Caki2 (cell line): ENCODE data around the gene ATP2A2. TPM values are rescaled to one million over a fixed set of nuclear protein-coding genes. Genes with fewer than 3 reads are reported as not detected.
"Not testable (repeated sequence)": the region's sequence is repeated elsewhere in the genome, so short reads cannot be mapped to it uniquely, and the experiment has no call there.

Experiments
- DNase-seq: peaks from one replicate; pipeline ENCODE4 v3.0.0-alpha.2; 2015; ENCODE audit warnings: low read depth
- in situ Hi-C: cut with HindIII; loops from 2 replicates; pipeline ENCODE4 v1.10.0; 2016; ENCODE audit warnings: low sequenced_read_pairs, low pct_unique_long_range_greater_than_20kb, mixed read lengths
- total RNA-seq: library from RNA; depleted of rRNA; stranded (reverse); fragments of >200 nt; shearing (Covaris generic); gene quantifications from 2 replicates; pipeline ENCODE4 v1.2.3, GENCODE V29; 2014; ENCODE audit warnings: low replicate concordance; rRNA removed

Gene ATP2A2
- total RNA-seq, 1 experiment from 2014 or later: 15.3 TPM

DNA sequence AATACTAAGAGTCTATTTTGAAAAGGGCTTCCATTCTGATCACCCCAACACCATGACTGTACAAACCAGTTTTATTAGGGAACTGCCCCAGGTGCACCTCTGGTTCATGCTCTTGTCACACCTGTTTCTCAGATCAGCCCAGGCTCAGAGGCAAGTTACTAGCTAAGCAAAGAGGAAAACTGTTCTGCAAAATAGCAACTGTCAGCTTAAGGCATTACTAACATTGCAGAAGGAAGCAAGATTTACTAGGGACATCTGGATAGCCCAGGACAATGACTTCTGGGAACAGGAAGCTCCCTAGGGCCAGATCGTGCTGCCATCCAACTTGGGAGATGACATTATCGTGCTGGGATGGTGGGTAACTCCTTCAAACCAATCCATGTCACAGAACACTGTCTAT, 92.4 kb downstream of the ATP2A2 start:
- in situ Hi-C loops: no loop called here
- no peak for DNase-seq

DNA sequence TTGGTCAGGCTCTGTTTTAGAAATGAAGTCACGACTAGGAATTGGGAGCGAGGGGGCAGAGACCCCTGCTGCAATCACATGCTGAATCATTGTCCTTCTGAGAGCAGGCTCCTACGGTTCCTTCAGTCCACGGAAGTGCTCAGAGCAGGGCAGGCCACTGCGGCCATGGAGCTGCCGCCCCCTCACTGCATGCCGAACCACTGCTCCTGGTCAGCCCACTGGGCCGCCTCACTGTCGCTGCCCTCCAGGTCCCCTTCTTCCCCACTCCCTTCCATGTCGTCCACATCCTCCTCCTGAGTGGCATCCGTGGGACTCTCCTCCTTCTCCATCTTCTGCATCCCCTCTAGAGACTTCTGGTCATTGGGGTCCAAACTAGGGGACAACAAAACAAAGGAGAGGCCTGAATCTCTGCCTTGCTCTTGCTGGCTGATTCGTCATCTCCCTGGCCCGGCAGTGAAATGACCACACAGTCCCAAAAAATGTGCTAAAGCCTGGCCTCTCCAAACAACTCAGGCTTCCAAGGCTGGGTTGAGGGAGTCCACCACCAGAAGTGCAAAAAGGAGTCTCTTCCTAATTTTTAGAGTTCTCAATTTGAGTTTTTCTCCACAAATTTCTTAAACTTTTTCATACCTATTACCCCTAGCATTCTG, 93.0 kb downstream of the ATP2A2 start:
- in situ Hi-C loops: no loop called here
- DNase-seq: no peak

DNA sequence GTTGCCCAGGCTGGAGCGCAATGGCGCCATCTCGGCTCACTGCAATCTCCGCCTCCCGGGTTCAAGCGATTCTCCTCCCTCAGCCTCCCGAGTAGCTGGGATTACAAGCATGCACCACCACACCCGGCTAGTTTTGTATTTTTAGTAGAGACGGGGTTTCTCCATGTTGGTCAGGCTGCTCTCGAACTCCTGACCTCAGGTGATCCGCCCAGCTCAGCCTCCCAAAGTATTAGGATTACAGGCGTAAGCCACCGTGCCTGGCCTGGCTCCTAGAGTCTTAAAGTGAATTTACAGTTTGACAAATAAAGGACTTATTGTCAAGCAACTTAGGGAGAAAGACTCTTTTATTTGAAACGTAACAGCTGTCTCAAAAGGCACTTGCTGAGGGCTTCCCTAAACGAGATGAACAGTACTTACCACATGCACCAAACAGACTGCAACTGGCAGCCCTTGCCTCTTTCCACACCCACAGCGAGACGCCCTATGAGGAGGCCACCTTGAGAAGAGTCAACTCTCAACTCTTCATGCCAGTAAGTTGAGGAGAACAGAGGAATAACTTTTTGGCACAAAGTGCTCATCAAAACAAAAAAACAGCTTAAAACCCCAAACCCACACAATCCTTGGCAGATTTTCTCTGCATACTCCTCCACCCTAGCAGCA, 97.2 kb downstream of the ATP2A2 start:
- in situ Hi-C loops, DNase-seq: not testable (repeated sequence)

- in situ Hi-C loops: no loop called here
- no peak for DNase-seq
These were observed 98.2 kb downstream of the ATP2A2 start for GRCh38 chr12:110379197-110379596.

GRCh38 chr12:110379631-110380030, 98.6 kb downstream of the ATP2A2 start:
- no peak for DNase-seq
- in situ Hi-C loops: no loop called here

- no peak for DNase-seq
- in situ Hi-C loops: no loop called here
These were observed 101.6 kb downstream of the ATP2A2 start for GRCh38 chr12:110382683-110383082.

Other genes with a start within 250 kb of the ATP2A2 start
- gene C12orf76, start 232.7 kb upstream of the ATP2A2 start, total RNA-seq: 3.6 and 8.6 TPM in 2 replicates
- gene IFT81, start 156.9 kb upstream of the ATP2A2 start, total RNA-seq: 14.5 and 21.1 TPM in 2 replicates
- gene ANAPC7, start 122.5 kb downstream of the ATP2A2 start, total RNA-seq: 32.2 and 57.5 TPM in 2 replicates
- gene ARPC3, start 169.1 kb downstream of the ATP2A2 start, total RNA-seq: 290 and 496 TPM in 2 replicates
- 22.0 and 82.1 TPM in 2 replicates for gene GPN3, start 187.0 kb downstream of the ATP2A2 start, total RNA-seq
- gene FAM216A, start 187.6 kb downstream of the ATP2A2 start, total RNA-seq: 15.1 and 19.8 TPM in 2 replicates
- gene VPS29, start 220.9 kb downstream of the ATP2A2 start, total RNA-seq: 45.8 and 49.3 TPM in 2 replicates
- 2.8 and 20.2 TPM in 2 replicates for gene RAD9B, start 221.1 kb downstream of the ATP2A2 start, total RNA-seq